Measurements from ENCODE around the gene MED22.

Gene MED22

GRCh38 chr9:133375724-133376654, 28.1 kb upstream of the MED22 start, which contains the start of the genes STKLD1 and SURF4:
Gene STKLD1, plus strand, starts transcription at chr9:133376366. Its CDS starts 108 bp downstream, at chr9:133376474.
Gene SURF4, minus strand, starts transcription at chr9:133376060. Its CDS starts 91 bp downstream, at chr9:133375969.
- DNase-seq (ENCODE audit: low spot score): peak; percentile 94

- DNase-seq (ENCODE audit: low spot score): no peak
Observed at GRCh38 chr9:133375116-133375723, 27.3 kb upstream of the MED22 start.

- no peak for DNase-seq (ENCODE audit: low spot score)
Observed at GRCh38 chr9:133374612-133375115, 26.7 kb upstream of the MED22 start.

GRCh38 chr9:133372144-133372543, 24.2 kb upstream of the MED22 start:
- DNase-seq (ENCODE audit: low spot score): no peak

- DNase-seq (ENCODE audit: low spot score): no peak
Observed at GRCh38 chr9:133371261-133371711, 23.4 kb upstream of the MED22 start.

- no peak for DNase-seq (ENCODE audit: low spot score)
Observed at GRCh38 chr9:133370685-133371084, 22.8 kb upstream of the MED22 start.

DNA sequence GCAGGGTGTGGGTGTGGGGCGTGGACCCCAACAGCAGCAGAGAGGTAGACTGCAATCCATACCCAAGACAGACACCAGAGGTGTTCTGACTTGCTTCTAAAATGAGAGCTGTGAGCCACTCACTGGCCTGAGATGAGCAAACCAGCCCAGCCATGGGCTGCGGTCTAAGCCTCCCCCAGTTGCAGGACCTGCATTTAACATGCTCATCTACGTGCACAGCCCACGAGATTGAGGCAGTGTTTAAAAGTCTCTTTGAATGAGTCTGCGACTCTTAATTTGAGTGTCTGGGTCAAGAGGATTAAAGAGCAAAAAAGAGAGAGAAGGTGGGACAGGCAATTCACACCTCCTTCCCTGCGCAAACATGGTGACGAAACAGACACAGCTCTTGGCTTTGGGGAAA, 22.0 kb upstream of the MED22 start:
- DNase-seq (ENCODE audit: low spot score): no peak

DNA sequence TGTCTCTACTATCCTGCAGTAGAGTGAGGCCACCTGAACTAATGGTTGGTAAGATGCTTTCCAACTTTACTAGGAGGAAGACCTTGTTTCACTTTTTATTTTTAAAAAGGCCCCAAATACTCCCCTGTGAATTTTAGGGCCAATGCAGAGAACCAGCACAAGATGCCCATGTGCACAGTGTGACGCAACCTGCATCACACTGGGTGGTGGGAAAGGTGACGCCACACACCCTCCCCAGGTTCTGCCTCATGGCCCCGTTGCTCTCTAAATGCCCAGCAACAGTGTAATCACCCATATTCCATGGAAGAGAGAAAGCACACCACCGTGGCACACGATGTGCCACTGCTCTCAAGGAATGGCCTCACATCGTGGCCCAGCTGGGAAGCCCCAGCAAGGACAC, 21.5 kb upstream of the MED22 start:
- no peak for DNase-seq (ENCODE audit: low spot score)

- DNase-seq (ENCODE audit: low spot score): no peak
Observed at GRCh38 chr9:133368249-133368881, 20.4 kb upstream of the MED22 start.

- DNase-seq (ENCODE audit: low spot score): no peak
Observed at GRCh38 chr9:133367778-133368177, 19.8 kb upstream of the MED22 start.

DNA sequence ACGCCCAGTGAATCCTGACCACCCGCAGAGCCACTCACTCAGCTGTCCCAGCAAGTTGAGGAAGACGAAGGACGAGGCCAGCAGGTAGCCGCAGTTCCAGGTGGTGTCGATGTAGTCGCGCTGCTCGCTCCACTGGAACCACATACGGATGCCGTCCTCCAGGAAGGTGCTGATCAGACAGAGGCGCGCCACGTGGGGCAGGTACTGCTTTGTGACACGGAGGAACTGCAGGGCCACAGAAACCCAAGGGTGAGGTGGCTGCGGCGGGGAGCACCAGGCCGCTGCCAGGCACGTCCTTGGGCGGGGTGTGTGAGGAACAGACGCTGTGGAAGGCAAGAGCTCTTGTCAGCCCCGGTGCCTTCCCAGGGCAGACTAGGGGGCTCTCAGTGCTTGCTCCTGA, 19.3 kb upstream of the MED22 start:
- no peak for DNase-seq (ENCODE audit: low spot score)

- no peak for DNase-seq (ENCODE audit: low spot score)
Observed at GRCh38 chr9:133366435-133366834, 18.5 kb upstream of the MED22 start.

- DNase-seq (ENCODE audit: low spot score): no peak
Observed at GRCh38 chr9:133362359-133363044, 14.6 kb upstream of the MED22 start.

DNA sequence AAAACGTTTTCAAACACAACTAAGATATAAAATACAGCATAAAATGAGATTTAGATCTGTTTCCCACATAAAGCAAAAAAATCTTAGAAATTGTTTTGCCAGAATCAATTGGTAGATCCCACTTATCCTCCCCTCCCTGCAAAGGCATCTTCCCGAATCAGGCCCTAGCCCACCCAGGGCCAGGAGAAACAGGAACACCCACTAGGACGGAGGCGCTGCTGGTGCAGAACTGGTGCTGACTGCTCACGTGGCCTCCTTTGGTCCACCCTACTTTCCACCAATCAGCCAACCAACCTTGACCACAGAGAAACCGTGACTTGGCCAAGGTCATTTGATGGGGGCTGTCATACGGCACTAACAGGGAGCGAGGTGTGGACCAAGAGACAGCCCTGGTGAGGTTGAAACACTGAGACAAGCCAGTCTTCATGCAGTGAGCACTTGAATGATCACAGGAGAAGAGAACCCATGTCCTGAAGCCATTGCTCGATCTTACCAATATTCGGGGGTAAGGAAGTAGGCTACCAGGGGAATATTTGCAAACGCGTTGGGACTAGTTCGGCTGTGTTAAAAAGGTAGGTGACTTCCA, 13.7 kb upstream of the MED22 start:
- DNase-seq (ENCODE audit: low spot score): no peak

DNA sequence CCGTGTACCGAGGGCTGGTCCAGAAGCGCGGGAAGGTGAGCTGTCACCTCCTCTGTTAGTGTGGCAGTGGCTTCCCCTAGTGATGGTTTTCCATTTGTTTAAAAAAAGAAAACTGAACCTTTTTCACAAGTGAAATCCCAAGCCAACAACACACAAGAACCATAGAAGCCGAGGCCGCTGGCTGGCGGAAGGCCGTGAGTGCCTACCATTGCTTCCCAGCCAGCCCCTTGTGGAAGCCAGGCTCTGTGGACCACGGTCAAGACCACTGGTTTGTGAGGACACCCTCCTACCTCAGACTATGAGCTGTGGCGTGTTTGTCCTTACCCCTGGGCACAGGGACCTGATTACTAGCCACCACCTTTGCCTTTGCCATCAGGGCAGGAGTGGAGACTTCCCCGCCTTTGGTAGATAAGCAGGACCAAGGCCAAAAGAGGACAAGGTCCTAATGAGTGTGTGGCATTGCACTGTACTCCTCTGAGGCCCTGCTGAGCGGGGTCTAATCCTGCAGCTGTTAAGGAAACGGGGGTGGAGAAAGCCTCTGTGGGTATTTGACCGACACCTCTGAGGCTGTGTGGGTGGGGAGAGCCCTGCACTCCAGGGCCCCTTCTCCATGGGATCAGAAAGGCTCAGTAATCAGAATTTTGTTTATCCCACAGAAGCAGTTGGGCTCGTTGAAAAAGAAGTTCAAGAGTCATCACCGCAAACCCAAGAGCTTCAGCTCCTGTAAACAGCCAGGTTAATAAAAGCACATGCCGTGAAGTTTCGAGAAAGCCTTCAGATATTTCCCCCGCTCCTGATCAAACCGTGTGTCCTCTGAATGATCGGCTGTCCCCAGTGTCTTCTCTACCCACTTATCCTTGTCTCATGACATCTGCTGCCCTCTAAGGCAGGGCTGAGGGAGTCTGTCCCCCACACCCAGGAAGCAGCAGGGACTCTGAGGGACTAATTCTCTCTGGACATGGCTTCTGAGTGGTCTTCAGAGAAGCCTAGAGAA, 12.8 kb upstream of the MED22 start:
- DNase-seq (ENCODE audit: low spot score): no peak

- no peak for DNase-seq (ENCODE audit: low spot score)
Observed at GRCh38 chr9:133359399-133360175, 11.7 kb upstream of the MED22 start.

DNA sequence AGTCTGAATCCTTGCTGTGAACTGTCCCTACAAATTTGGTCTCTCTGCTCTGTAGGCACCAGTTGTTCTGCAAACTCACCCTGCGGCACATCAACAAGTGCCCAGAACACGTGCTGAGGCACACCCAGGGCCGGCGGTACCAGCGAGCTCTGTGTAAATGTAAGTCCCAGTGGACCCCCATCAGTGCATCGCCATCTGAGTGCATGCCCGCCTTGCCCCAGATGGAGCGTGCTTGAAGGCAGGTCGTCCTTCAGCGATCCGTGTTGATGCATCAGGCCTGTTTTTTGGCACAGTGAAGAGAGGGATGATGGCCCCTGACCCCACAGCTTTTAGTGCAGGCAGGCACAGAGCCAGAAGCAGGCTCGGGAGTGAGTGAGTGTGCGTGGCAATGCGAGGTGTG, 9.7 kb upstream of the MED22 start:
- no peak for DNase-seq (ENCODE audit: low spot score)

GRCh38 chr9:133356391-133357091, 8.6 kb upstream of the MED22 start, which contains the start of the genes SURF1 and SURF2:
Gene SURF1, minus strand, starts transcription at chr9:133356487. Its CDS starts 34 bp downstream, at chr9:133356453.
Gene SURF2, plus strand, starts transcription at chr9:133356550. Its CDS starts 43 bp downstream, at chr9:133356593.
- peak; percentile 66 for DNase-seq (ENCODE audit: low spot score)
